Dermis blood vessel endothelial cell (primary cell): ENCODE measurements around the gene ZNF836. TPM values are rescaled to one million over a fixed set of nuclear protein-coding genes. Genes with fewer than 3 reads are reported as not detected.
A peak's percentile ranks its signal among the peaks of the same experiment; 100 is the strongest.

Source experiments
- DNase-seq: peaks from one replicate; pipeline ENCODE4 v3.0.0; 2010
- total RNA-seq: library from RNA; depleted of rRNA; stranded (reverse); fragments of >200 nt; gene quantifications from 2 replicates; pipeline ENCODE4 v1.2.3, GENCODE V29; 2014

The ZNF836 gene
- total RNA-seq, 1 donor from 2014 or later, result 10.2 TPM

DNA sequence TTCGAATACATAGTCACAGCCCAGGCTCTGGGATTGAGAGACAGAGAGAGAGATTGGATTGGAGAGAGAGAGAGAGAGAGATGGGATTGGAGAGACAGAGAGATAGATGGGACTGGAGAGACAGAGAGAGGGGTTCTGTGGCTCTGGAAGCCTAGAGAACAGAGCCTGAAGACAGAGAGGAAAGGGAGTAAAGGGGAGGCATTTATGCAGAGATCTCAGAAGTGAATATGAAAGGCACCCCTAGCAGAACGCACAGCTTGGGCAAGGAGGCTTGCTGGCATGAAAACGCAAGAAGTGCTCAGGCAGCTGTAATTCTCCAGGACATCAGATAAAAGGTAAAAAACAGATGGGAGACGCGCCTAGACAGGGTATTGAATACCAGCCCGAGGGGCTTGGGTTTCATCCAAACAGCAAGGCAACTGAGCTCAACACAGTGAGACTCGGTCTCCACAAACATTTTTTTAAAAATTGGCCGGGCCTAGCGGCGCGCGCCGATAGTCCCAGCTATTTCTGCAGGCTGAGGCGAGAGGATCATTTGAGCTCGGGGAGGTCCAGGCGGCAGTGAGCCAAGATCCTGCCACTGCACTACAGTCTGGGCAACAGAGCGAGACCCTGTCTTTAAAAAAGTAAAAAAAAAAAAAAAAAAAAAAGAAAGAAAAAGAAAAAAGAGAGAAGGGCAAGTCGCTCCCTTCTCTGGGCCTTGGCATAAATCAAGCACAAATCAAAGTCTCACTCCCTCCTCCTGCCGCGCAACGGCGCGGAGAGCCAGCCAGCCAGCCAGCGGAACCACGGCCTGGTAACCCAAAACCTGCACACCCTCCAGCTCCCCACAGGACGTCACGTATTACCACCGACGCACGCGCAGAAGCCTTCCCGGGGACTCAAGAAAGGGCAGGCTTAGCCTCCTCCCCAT, 17.7 kb upstream of the ZNF836 start:
- no peak for DNase-seq

DNA sequence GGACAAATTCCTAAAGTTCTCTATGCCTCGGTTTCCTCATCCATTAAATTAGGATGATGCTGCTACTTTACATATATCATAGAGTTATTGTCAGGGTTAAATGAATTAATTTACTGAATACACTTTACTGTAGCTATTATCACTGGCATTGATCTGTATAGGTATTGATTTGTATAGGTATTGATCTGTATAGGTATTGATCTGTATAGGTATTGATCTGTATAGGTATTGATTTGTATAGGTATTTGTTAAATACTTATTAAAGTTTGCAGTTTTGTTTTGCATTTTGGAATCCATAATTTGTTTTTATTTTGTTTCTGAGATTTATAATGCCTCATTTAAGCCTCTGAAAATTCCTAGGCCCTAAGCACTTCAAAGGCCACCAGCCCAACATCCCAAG, 16.0 kb upstream of the ZNF836 start:
- DNase-seq, result no peak

DNA sequence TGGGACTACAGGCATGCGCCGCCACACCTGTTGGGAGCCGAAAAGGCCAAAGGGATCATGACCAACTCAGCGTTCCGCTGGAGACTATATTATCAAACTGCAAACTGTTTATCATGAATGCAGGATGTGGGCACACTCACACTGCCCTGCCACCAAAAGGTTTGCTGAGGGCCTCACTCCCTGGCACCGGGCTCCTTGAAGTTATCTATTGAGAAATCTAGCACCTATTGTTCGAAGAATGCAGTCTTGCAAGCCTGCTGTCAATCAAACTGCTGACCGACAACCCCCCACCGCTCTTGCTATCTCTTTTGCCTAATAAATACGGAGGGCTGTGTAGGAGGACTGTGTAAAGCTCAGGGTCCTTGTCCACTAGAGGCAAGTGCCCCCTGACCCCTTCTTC, 5.2 kb upstream of the ZNF836 start:
- DNase-seq, result no peak

- DNase-seq, result no peak
Observed at GRCh38 chr19:52172347-52172746, 926 bp upstream of the ZNF836 start.

DNA sequence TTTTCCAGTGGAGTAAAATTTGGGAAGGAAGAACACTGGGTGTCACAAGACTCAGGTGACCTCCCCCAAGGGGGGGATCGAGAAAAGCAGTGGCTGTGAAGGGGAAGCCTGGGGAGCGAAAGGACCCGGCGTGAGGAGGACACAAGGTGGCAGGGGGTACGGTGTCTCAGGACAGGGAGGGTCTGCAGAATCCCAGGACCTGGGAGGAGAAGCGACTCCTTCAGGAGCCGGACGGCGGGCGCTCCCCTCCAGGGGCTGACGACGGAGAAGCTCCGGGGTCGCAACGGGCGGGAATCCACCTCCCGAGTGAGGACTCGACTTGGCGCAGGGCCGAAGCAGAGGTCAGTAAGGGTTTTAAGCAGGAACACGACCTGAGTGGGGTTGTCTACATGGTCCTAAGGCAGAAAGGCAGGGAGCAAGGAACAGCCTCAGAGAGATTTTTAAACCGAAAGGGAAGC, 529 bp downstream of the ZNF836 start:
- DNase-seq, result peak; percentile 26

GRCh38 chr19:52170304-52170703, 1.1 kb downstream of the ZNF836 start:
- DNase-seq, result peak; percentile 6

DNA sequence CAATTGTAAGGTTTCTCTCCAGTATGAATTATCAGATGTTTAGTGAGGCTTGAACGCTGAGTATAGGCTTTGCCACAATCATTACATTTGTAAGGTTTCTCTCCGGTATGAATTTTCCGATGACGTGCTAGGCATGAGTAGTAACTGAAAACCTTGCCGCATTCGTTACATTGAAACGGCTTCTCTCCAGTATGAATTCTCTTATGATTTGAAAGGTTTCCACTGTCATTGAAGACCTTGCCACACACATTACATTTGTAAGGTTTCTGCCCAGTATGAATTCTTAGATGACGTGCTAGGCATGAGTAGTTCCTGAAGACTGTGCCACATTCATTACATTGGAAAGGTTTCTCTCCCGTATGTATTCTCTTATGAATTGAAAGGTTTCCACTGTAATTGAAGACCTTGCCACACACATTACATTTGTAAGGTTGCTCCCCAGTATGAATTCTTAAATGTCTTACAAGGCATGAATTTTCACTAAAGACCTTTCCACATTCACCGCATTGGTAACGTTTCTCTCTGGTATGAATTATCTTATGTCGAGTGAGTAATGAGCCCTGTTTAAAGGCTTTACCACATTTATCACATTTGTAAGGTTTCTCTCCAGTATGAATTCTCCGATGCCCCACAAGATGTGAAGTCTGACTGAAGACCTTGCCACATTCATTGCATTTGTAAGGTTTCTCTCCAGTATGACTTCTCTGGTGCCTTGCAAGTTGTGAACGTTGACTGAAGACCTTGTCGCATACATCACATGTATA, 15.6 kb downstream of the ZNF836 start:
- DNase-seq, result no peak

- peak; percentile 56 for DNase-seq
Observed at GRCh38 chr19:52148256-52148655, 23.2 kb downstream of the ZNF836 start.

GRCh38 chr19:52142001-52142595, 29.3 kb downstream of the ZNF836 start:
- DNase-seq, result no peak

DNA sequence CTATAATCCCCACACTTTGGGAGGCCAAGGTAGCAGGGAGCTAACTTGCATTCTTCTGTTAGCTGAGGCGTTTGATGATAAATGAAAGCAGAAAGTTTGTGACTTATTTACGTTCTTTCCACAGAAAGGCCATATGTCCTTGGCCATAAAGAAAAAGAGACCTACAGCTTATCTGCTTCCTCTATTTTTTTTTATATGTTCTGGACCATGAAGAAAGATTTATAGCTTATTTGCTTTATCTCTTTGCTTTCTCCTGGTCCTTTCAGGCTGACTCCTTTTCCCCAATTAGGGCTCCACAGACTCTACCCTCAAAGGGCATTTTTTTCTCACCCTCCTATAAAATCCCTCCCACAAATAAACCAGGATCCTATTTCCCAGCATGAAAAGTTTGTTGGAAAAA, 30.2 kb downstream of the ZNF836 start:
- DNase-seq, result no peak

DNA sequence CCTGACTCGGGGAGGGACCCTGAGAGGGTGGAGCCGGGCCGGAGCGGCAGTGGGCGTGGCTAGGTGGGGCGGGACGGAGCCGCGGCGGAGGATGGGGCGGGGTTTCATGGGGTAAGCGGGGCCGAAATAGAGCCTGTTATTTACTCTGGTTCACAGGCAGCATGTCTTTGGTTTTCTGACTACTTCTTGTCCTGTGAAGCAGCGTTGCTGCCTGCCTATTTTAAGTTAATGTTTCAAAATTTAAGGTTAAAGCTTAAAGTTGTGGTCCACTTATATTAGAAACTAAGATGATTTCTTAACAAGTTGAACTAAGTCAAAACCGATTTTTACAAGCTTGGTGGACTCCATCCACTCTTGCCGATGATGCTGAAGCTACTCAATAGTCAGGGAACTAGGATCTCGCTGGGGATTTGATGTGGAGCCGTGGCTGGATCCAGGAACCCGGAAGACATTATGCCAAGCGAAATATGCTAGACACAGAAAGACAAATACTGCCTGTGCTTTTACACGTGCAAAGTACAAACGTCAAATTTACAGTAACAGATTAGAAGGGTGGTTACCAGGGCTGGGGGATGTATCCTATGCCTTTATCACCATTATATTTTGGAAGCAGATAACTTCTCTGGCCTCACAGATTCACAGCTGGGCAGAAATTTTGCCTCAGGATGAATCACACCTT, 31.2 kb downstream of the ZNF836 start:
- no peak for DNase-seq

DNA sequence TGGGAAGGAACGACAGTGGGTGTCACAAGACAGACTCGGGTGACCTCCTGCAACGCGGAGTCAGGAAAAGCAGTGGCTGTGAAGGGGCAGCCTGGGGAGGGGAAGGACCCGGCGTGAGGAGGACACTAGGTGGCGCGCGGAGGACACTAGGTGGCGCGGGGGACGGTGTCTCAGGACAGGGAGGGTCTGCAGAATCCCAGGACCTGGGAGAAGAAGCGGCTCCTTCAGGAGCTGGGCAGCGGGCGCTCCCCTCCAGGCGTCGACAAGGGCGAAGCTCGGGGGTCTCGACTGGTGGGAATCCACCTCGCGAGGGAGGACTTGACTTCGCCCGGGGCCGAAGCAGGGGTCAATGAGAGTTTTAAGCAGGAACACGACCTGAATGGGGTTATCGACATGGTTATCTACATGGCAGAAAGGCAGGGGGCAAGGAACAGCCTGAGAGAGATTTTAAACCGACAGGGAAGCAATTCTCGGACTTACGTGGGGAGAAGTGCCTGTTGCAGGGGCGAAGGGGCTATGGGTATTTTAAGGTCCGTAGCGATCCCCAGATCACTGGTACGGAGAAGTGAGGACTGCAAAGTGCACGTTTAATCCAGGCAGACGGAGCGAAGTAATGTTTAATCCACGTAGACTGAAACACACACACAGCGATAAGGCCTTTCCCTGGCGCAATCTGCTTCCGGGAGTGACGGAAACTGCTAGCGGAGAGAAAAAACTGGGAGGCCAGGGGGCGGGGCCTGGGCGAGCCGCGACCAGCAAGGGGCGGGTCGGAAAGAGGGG, 32.0 kb downstream of the ZNF836 start, which contains the start of gene ZNF616:
TSS of gene ZNF616 (minus strand) at position 687 of the 780 bp plus-strand sequence. CDS start 9,426 bp downstream, outside the sequence.
- peak; percentile 95 for DNase-seq

GRCh38 chr19:52138983-52139251, 32.5 kb downstream of the ZNF836 start:
- no peak for DNase-seq

- peak; percentile 44 for DNase-seq
Observed at GRCh38 chr19:52138278-52138982, 33.0 kb downstream of the ZNF836 start.

DNA sequence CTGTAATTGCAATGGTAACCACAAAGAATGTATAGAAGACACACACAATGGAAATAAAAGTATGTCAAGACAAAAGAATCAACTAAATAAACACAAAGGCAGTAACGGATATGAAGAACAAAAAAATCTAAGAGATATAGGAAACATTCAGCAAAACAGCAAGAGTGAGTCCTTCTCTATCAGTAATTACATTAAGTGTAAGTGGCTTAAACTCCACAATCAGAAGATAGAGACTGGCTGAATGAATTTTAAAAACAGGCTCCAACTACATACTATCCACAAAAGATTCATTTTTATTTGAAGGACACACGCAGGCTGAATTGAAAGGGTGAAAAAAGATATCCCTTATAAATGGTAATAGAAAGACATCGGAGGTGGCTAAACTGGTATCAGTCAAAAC, 51.1 kb downstream of the ZNF836 start:
- DNase-seq, result no peak

DNA sequence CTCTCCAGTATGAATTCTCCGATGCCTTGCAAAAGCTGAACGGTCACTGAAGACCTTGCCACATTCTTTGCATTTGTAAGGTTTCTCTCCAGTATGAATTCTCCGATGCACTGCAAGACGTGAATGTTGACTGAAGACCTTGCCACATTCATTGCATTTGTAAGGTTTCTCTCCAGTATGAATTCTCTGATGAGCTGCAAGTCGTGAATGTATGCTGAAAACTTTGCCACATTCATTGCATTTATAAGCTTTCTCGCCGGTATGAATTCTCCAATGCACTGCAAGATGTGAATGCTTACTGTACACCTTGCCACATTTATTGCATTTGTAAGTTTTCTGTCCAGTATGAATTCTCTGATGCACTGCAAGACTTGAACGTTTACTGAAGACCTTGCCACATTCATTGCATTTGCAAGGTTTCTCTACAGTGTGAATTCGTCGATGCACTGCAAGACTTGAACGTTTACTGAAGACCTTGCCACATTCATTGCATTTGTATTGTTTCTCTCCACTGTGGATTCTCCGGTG, 55.8 kb downstream of the ZNF836 start:
- DNase-seq, result no peak

DNA sequence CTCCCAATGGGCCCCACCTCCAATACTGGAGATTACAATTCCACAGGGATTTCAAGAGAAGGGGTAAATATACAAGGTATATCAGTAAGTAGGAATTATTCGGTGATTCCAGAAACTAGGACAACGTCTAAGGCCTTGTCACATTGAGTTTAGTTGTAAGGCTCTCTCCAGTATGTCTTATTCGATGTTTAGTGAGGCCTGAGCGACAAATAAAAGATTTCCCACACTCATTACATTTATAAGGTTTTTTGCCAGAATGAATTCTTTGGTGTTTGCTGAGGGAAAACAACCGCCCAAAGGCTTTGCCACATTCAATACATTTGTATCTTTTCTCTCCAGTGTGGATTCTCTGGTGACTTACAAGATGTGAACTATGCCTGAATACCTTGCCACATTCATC, 56.7 kb downstream of the ZNF836 start:
- no peak for DNase-seq

GRCh38 chr19:52112624-52113023, 58.8 kb downstream of the ZNF836 start:
- DNase-seq, result no peak

DNA sequence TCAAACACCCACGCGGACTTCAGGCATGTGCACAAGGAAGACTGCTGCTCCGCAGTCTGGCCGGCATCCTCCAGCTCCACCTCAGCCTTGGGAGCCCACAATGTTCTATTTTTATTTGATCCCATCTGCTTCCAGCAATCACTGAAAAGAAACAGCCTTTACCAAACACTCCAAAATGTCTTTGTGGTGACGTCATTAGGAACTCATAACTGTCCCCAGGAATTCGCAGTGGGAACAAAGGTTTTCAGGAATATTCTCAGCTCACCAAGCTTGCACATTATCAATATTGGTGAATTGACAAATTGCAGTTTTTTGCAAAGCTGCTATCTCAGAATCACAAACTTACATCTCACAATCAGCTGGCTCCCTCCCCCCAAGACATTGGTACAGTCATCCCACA, 60.6 kb downstream of the ZNF836 start:
- no peak for DNase-seq
